Activated effector memory CD4-positive, alpha-beta T cell treated with Interleukin-2 at 50 U/mL for 16 hours (primary cell): ENCODE data around the gene MRPS15.

Source experiments
- DNase-seq: peaks from one replicate; pipeline ENCODE4 v3.0.0-alpha.2; 2020

MRPS15 gene

GRCh38 chr1:36417931-36418330 lies 46.3 kb downstream of the MRPS15 start:
- no peak for DNase-seq

DNA sequence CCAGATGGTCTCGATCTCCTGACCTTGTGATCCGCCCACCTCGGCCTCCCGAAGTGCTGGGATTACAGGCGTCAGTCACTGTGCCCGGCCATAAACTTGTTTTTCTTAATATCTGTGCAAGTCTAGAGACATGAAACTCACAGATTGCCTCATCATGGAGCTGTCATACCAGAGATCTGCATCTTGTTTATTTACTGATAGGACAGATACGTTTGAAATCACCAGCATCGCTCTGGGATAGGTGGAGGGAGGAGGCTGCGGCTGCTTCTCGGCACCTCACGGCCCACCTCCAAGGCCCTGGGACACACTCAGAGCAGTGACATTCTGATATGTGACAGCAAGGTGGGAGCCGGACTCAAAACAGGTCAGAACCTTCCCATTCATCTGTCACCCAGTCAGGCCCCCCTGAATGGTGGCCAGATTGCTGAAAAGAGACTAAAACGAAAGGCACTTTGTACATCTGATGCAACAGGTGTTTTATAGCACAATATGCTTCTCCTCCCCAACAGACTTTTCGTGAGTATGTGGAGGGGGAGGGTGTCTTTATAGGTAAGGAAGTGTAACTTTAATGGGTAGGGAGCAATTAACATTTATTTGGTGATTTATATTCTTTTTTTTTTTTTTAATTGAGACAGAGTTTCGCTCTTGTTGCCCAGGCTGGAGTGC lies 48.4 kb downstream of the MRPS15 start:
- no peak for DNase-seq

DNA sequence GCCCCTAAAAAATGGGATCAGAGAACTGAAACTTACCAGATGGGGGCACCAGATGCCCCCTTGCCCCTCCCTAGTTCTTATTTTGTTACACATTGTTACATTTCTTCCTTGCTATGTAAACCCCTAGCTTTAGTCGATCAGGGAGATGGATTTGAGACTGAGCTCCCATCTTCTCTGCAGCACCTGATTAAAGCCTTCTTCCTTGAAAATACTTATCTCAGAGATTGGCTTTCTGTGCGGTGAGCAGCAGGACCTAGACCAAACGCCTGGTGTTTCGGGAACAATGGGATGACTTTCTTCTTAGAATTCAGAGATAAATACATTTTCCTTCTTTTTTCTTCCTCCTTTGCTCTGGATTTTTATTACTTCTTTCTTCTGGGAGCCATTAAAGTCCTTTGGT lies 49.8 kb downstream of the MRPS15 start:
- DNase-seq = no peak

DNA sequence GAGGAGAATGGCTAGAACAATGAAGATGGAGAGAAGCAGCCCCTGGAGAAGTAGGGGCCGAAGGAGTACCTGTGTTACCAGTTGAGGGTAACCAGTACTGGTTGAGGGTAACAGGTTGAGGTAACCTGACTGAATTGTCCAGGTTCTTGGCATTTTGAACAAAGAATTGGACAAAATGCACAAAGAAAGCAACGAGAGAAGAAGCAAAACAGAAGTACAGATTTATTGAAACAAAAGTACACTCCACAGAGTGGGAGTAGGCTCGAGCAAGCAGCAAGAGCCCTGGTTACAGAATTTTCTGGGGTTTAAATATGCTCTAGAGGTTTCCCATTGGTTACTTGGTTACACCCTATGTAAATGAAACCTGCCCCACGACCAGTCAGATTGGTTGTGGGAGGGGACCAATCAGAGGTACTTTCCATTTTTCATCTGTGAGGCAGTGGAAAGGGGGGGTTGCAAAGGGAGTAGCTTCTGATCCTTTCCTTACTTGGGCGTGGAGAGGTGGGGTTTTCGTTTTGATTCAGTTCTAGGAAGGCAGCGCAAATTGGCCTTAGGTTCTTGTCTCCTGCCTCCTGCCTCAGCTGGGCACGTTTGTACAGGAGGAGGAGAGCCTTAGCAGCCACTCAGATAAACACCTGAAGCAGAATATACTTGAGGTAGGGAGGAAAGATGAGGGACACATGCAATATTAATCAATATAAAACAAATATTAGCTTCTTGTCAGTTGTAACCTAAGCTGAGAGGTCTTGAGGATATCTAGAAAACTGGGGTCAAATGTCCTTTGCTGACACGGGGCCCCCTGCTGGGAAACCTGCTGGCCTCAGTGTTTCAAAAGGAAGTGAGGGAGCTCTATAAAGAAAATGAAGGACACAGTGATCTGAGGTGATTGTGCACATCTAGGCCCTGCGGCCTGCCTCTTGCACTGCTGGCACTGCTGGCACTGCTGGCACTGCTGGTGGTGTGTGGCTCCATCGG lies 52.2 kb downstream of the MRPS15 start:
- DNase-seq = no peak

GRCh38 chr1:36408479-36408878 lies 55.7 kb downstream of the MRPS15 start:
- no peak for DNase-seq

GRCh38 chr1:36406440-36406839 lies 57.7 kb downstream of the MRPS15 start:
- no peak for DNase-seq
